Vagina (tissue), 2 donors: Measurements from ENCODE around the gene IMMP2L. TPM values are rescaled to one million over a fixed set of nuclear protein-coding genes. Genes with fewer than 3 reads are reported as not detected.

Experiments
- DNase-seq, 2 donors: peaks; one replicate each; pipeline ENCODE4 v3.0.0-alpha.2; 2017; ENCODE audit errors: extremely low spot score in 2 of 2
- H3K27ac ChIP-seq: fragments of 200-600 bp; sonication (generic); one replicate; pipeline ENCODE4 v1.5.1; 2019
- H3K27me3 ChIP-seq: fragments of 200-600 bp; sonication (generic); one replicate; pipeline ENCODE4 v1.5.1; 2019
- H3K36me3 ChIP-seq, 2 donors: fragments of 200-600 bp; sonication (generic); one replicate each; pipeline ENCODE4 v1.5.1; 2017 to 2019
- H3K4me1 ChIP-seq: fragments of 200-600 bp; sonication (generic); one replicate; pipeline ENCODE4 v1.5.1; 2019
- H3K4me3 ChIP-seq, 2 donors: fragments of 200-600 bp; sonication (generic); 1 replicate in 1 of 2; 2 replicates in 1 of 2; pipeline ENCODE4 v1.5.1; 2016 to 2019
- H3K9me3 ChIP-seq: fragments of 200-600 bp; sonication (generic); one replicate; pipeline ENCODE4 v1.5.1; 2019
- CTCF ChIP-seq, 3 experiments: fragments of 450-650 bp in 2 of 3; fragments of 200-600 bp in 1 of 3; sonication (generic) in 1 of 3; IDR thresholded peaks; one replicate each; pipeline ENCODE4 v1.5.1; 2017 to 2019; ENCODE audit warnings: antibody characterized with exemption in 3 of 3, mild to moderate bottlenecking in 2 of 3, moderate library complexity in 2 of 3
- POLR2A ChIP-seq, 2 donors: fragments of 450-650 bp; IDR thresholded peaks; one replicate each; pipeline ENCODE4 v1.6.1; 2017; ENCODE audit warnings: antibody characterized with exemption in 2 of 2, mild to moderate bottlenecking in 2 of 2, moderate library complexity in 2 of 2
- POLR2AphosphoS5 ChIP-seq, 2 donors: sonication (generic); formaldehyde crosslinking; IDR thresholded peaks; one replicate each; pipeline ENCODE4 v1.9.0; 2017; ENCODE audit warnings: antibody characterized with exemption in 2 of 2, mild to moderate bottlenecking in 2 of 2, low read depth in 1 of 2; ENCODE audit not compliant: insufficient read depth in 1 of 2
- intact Hi-C: fragments of 100-400 bp; cut with DNase I; formaldehyde crosslinking; loops from one replicate; pipeline ENCODE4 v1.15.1; 2023
- total RNA-seq: library from RNA; depleted of rRNA; stranded (reverse); fragments of >200 nt; gene quantifications from one replicate; pipeline ENCODE4 v1.2.3, GENCODE V29; 2016

IMMP2L gene
- total RNA-seq, 1 donor from 2014 or later: 13.3 TPM

- H3K4me3 ChIP-seq: no peak overlapping the region
- H3K4me1 ChIP-seq: no peaks in the 10 kb centered on the region
- no peak overlapping the region for H3K27ac ChIP-seq
- H3K27me3 ChIP-seq: no peaks in the 10 kb centered on the region
- H3K36me3 ChIP-seq: no peaks in the 10 kb centered on the region
- intact Hi-C loops: no loop called here
- no peak for DNase-seq
- H3K9me3 ChIP-seq: no peaks in the 10 kb centered on the region
- TF ChIP-seq POLR2A (IDR thresholded peaks at IDR 0.05) (no peak), CTCF (IDR thresholded peaks at IDR 0.05) (no peak), POLR2AphosphoS5 (IDR thresholded peaks at IDR 0.05; ENCODE audit: insufficient read depth in 1 of 2, low read depth in 1 of 2) (no peak)
Measured at GRCh38 chr7:111595780-111596179, 33.5 kb upstream of the IMMP2L start.

- no peak overlapping the region for H3K4me3 ChIP-seq
- DNase-seq: no peak
- no peaks in the 10 kb centered on the region for H3K4me1 ChIP-seq
- intact Hi-C loops: no loop called here
- H3K9me3 ChIP-seq: no peaks in the 10 kb centered on the region
- H3K27ac ChIP-seq: no peak overlapping the region
- TF ChIP-seq CTCF (IDR thresholded peaks at IDR 0.05): no peak
- no peaks in the 10 kb centered on the region for H3K27me3 ChIP-seq
- H3K36me3 ChIP-seq: no peaks in the 10 kb centered on the region
Measured at GRCh38 chr7:111594602-111595001, 32.3 kb upstream of the IMMP2L start.

- H3K36me3 ChIP-seq: no peaks in the 10 kb centered on the region
- TF ChIP-seq POLR2A (IDR thresholded peaks at IDR 0.05) (no peak), CTCF (IDR thresholded peaks at IDR 0.05) (no peak), POLR2AphosphoS5 (IDR thresholded peaks at IDR 0.05; ENCODE audit: insufficient read depth in 1 of 2, low read depth in 1 of 2) (no peak)
- no peaks in the 10 kb centered on the region for H3K27me3 ChIP-seq
- DNase-seq: no peak
- no peaks in the 10 kb centered on the region for H3K9me3 ChIP-seq
- no peaks in the 10 kb centered on the region for H3K4me1 ChIP-seq
- H3K4me3 ChIP-seq: no peak overlapping the region
- no peak overlapping the region for H3K27ac ChIP-seq
- intact Hi-C loops: no loop called here
Measured at GRCh38 chr7:111593343-111593742, 31.1 kb upstream of the IMMP2L start.

- Histone ChIP-seq H3K4me3 (no peak overlapping the region), H3K27me3 (no peaks in the 10 kb centered on the region), H3K4me1 (no peaks in the 10 kb centered on the region), H3K9me3 (no peaks in the 10 kb centered on the region), H3K27ac (no peak overlapping the region), H3K36me3 (no peaks in the 10 kb centered on the region)
- no peak for DNase-seq
- TF ChIP-seq CTCF (IDR thresholded peaks at IDR 0.05) (no peak), POLR2A (IDR thresholded peaks at IDR 0.05) (no peak), POLR2AphosphoS5 (IDR thresholded peaks at IDR 0.05; ENCODE audit: insufficient read depth in 1 of 2, low read depth in 1 of 2) (no peak)
- intact Hi-C loops: no loop called here
Measured at GRCh38 chr7:111588065-111588433, 25.8 kb upstream of the IMMP2L start.

GRCh38 chr7:111587410-111588064 is 25.2 kb upstream of the IMMP2L start:
- no peak for DNase-seq
- TF ChIP-seq POLR2AphosphoS5 (IDR thresholded peaks at IDR 0.05; ENCODE audit: insufficient read depth in 1 of 2, low read depth in 1 of 2) (no peak), CTCF (IDR thresholded peaks at IDR 0.05) (no peak), POLR2A (IDR thresholded peaks at IDR 0.05) (no peak)
- Histone ChIP-seq H3K36me3 (no peaks in the 10 kb centered on the region), H3K4me1 (no peaks in the 10 kb centered on the region), H3K27me3 (no peaks in the 10 kb centered on the region), H3K4me3 (no peak overlapping the region), H3K9me3 (no peaks in the 10 kb centered on the region), H3K27ac (no peak overlapping the region)
- intact Hi-C loops: no loop called here
